Measurements from ENCODE around the gene WSCD1.

WSCD1 gene

GRCh38 chr17:6105649-6106007 is 35.4 kb downstream of the WSCD1 start:
- TF ChIP-seq CTCF (IDR thresholded peaks at IDR 0.05; ENCODE audit: low read depth, low read length): no peak
- no peak for DNase-seq (ENCODE audit: extremely low read depth, low read depth)

GRCh38 chr17:6106212-6106611 is 36.0 kb downstream of the WSCD1 start:
- DNase-seq (ENCODE audit: extremely low read depth, low read depth): no peak
- no peak for TF ChIP-seq CTCF (IDR thresholded peaks at IDR 0.05; ENCODE audit: low read depth, low read length)

DNA sequence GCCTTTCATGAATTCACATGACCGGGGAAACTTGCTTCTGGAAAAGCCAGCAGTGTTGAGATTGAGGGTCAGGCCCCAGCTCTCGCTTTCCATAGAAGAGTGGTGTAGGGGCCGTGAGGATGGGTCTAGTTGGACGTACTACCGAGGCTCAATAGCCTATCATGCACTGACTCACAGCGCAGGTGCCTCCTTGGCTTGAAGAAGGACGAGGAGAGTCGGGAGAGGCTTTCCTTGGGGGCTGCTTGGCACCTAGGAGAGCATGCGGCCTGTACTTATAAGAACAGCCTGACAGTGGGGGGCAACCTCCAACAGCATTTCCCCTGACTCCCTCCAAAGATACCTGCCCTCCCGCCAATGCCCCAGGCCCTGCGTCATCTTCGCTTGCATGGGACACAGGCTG is 37.6 kb downstream of the WSCD1 start:
- no peak for DNase-seq (ENCODE audit: extremely low read depth, low read depth)
- no peak for TF ChIP-seq CTCF (IDR thresholded peaks at IDR 0.05; ENCODE audit: low read depth, low read length)

DNA sequence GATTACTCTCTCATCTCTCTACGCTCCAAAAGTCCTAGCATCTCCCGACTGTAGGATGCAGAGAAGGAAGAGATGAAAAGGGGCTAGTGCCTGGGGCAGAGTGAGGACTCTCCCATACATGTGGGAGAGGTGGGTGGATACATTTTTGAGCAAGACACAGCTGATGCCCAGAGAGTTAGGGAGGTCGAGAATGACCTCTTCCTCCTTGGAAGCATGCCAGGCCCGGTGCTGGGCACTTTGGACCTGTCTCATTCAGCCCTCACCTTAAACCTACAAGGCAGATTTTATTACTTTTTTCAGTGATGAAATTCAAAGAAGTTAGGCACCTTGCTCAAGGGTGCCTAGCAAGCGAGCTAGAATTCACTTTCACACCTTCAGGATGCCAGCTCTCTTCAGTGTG is 38.2 kb downstream of the WSCD1 start:
- no peak for TF ChIP-seq CTCF (IDR thresholded peaks at IDR 0.05; ENCODE audit: low read depth, low read length)
- no peak for DNase-seq (ENCODE audit: extremely low read depth, low read depth)

DNA sequence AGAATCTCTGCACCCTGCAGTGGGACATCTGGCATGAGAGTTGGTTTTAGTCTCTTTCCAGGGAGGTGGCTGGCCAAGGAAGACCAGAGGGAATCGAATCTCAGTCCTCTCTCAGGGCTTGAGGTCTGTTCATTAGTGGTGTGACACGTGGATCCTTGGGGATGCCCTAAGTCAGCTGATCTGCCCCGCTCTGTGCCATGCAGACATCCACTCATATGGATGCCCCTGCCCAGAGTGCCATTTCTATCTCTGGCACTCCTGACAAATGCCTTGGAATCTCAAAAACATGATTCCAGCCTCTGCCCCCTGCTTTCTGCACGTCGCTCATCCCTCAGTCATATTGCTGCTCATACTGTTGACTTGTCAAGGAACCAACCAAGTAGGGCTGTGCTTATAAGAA is 38.8 kb downstream of the WSCD1 start:
- no peak for DNase-seq (ENCODE audit: extremely low read depth, low read depth)
- no peak for TF ChIP-seq CTCF (IDR thresholded peaks at IDR 0.05; ENCODE audit: low read depth, low read length)

- DNase-seq (ENCODE audit: extremely low read depth, low read depth): no peak
- no peak for TF ChIP-seq CTCF (IDR thresholded peaks at IDR 0.05; ENCODE audit: low read depth, low read length)
These were observed 39.4 kb downstream of the WSCD1 start for GRCh38 chr17:6109536-6109935.

DNA sequence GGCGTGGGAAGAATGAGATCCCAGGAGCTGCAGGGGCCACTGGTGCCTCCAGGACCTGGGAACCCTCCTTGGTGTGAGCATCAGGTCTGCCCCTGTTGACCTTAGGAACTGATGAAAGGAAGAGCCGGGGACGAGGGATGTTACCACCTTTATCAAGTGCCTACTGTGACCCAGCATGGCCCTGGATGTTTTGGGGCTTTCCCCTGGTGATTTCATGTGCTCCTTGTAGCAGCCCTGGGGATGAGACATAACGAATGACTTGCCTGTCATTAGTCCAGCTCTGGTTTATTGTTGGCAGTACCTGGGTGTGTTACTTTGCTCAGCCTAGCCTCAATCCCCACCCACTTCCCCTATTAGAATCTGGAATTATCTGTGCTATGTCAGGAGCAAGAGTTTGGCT is 39.9 kb downstream of the WSCD1 start:
- DNase-seq (ENCODE audit: extremely low read depth, low read depth): no peak
- TF ChIP-seq CTCF (IDR thresholded peaks at IDR 0.05; ENCODE audit: low read depth, low read length): no peak
